ENCODE data around the gene TBK1.

GRCh38 chr12:64550755-64551154 lies 98.8 kb downstream of the TBK1 start:
- TF ChIP-seq MAX (IDR thresholded peaks at IDR 0.05) (no peak), ZFP36 (IDR thresholded peaks at IDR 0.05; ENCODE audit: borderline replicate concordance, partially characterized antibody) (no peak), RFX5 (IDR thresholded peaks at IDR 0.05) (no peak), POLR2A (IDR thresholded peaks at IDR 0.05; ENCODE audit: low read length) (no peak), CTCF (IDR thresholded peaks at IDR 0.05) (no peak), ELK1 (IDR thresholded peaks at IDR 0.05; ENCODE audit: low read depth, low read length) (no peak), MAZ (IDR thresholded peaks at IDR 0.05; ENCODE audit: borderline replicate concordance, low read depth, low read length) (no peak), REST (IDR thresholded peaks at IDR 0.05) (no peak), KDM5A (IDR thresholded peaks at IDR 0.05) (no peak)
